Stomach (tissue), 4 donors: ENCODE results near the gene FCRL2.

Experiments used
- CTCF ChIP-seq, 7 experiments: fragments of 450-650 bp in 4 of 7; fragments of 200-600 bp in 3 of 7; sonication (generic) in 3 of 7; IDR thresholded peaks; one replicate each; pipeline ENCODE4 v1.5.1; 2016 to 2019; ENCODE audit warnings: antibody characterized with exemption in 7 of 7, control low read depth in 2 of 7, mild to moderate bottlenecking in 1 of 7
- POLR2AphosphoS5 ChIP-seq, 3 donors: sonication (generic); formaldehyde crosslinking; IDR thresholded peaks; one replicate each; pipeline ENCODE4 v1.6.1; 2016; ENCODE audit warnings: antibody characterized with exemption in 3 of 3

GRCh38 chr1:157799996-157800395 is 23.1 kb upstream of the FCRL2 start:
- TF ChIP-seq POLR2AphosphoS5 (IDR thresholded peaks at IDR 0.05): no peak
- no peak for TF ChIP-seq CTCF (IDR thresholded peaks at IDR 0.05)
